Body of pancreas (tissue), 4 donors: ENCODE measurements around the gene LMO7. TPM values are rescaled to one million over a fixed set of nuclear protein-coding genes. Genes with fewer than 3 reads are reported as not detected.

ENCODE experiments used
- ATAC-seq: fragments of 150-250 bp; one replicate; pipeline ENCODE4 v1.9.1; 2016
- DNase-seq, 4 donors: peaks; one replicate each; pipeline ENCODE4 v3.0.0-alpha.2; 2019
- H3K27ac ChIP-seq, 4 donors: fragments of 200-600 bp; sonication (generic); 1 replicate in 3 of 4; 2 replicates in 1 of 4; pipeline versions ENCODE4 v1.5.1 to v1.6.1; 2016 to 2019; ENCODE audit warnings: mild to moderate bottlenecking in 1 of 4, mixed read lengths in 1 of 4, moderate library complexity in 1 of 4
- H3K27me3 ChIP-seq, 2 donors: fragments of 200-600 bp; sonication (generic); one replicate each; pipeline ENCODE4 v1.6.0; 2016; ENCODE audit warnings: mild to moderate bottlenecking in 1 of 2
- H3K36me3 ChIP-seq, 2 donors: fragments of 200-600 bp; sonication (generic); replicated peaks in 1 of 2; 2 replicates each; pipeline ENCODE4 v1.5.1; 2016; ENCODE audit warnings: low read depth in 2 of 2; ENCODE audit not compliant: insufficient read depth in 1 of 2
- H3K4me1 ChIP-seq: fragments of 200-600 bp; sonication (generic); one replicate; pipeline ENCODE4 v1.6.0; 2016
- H3K4me3 ChIP-seq, 2 donors: fragments of 200-600 bp; sonication (generic); 1 replicate in 1 of 2; 2 replicates in 1 of 2; pipeline ENCODE4 v1.5.1; 2016 to 2019
- H3K9me3 ChIP-seq, 3 donors: fragments of 200-600 bp; sonication (generic); 1 replicate in 2 of 3; 2 replicates in 1 of 3; pipeline ENCODE4 v1.5.1; 2016
- CTCF ChIP-seq, 7 experiments: fragments of 450-650 bp in 4 of 7; fragments of 200-600 bp in 3 of 7; sonication (generic) in 3 of 7; IDR thresholded peaks; one replicate each; pipeline ENCODE4 v1.5.1; 2016 to 2019; ENCODE audit warnings: antibody characterized with exemption in 7 of 7
- POLR2A ChIP-seq, 3 donors: fragments of 450-650 bp; IDR thresholded peaks; one replicate each; pipeline ENCODE4 v1.6.1; 2016; ENCODE audit warnings: antibody characterized with exemption in 3 of 3, mild to moderate bottlenecking in 2 of 3
- WGBS, 2 donors: methylation state at CpG; one replicate each; pipeline ENCODE4 v1.1.5; 2017; 5-methylcytosine and 5-hydroxymethylcytosine counted together
- intact Hi-C: fragments of 100-400 bp; cut with DNase I; formaldehyde crosslinking; loops from one replicate; pipeline ENCODE4 v1.15.1; 2023
- total RNA-seq, 2 donors: library from RNA; depleted of rRNA; stranded (reverse); fragments of >200 nt; gene quantifications; one replicate each; pipeline ENCODE4 v1.1.0, GENCODE V29; 2016

Gene LMO7
- total RNA-seq, 2 donors from 2014 or later, result 50.6 to 56.0 TPM

- 93 to 95% methylated on average over 6 of the region's 6 CpGs for WGBS, 2 donors
- intact Hi-C loops, result loop anchor here (10.0 kb wide), 1 partner anchor 166 kb away; no protein-coding TSS in a partner anchor
- no peak for ATAC-seq
- Histone ChIP-seq H3K27me3 (no peaks in the 10 kb centered on the region), H3K9me3 (no peaks in the 10 kb centered on the region), H3K4me3 (no peak overlapping the region), H3K36me3 (no peaks in the 10 kb centered on the region), H3K27ac (no peak overlapping the region), H3K4me1 (no peaks in the 10 kb centered on the region)
- no peak for DNase-seq
- TF ChIP-seq CTCF (IDR thresholded peaks at IDR 0.05) (no peak), POLR2A (IDR thresholded peaks at IDR 0.05) (no peak)
Measured at GRCh38 chr13:75860935-75861334, 224.8 kb downstream of the LMO7 start.

GRCh38 chr13:75861786-75862185 is 225.7 kb downstream of the LMO7 start:
- Histone ChIP-seq H3K4me3 (no peak overlapping the region), H3K4me1 (no peaks in the 10 kb centered on the region), H3K36me3 (no peaks in the 10 kb centered on the region), H3K9me3 (no peaks in the 10 kb centered on the region), H3K27ac (no peak overlapping the region), H3K27me3 (no peaks in the 10 kb centered on the region)
- DNase-seq (no peak), ATAC-seq (no peak)
- TF ChIP-seq POLR2A (IDR thresholded peaks at IDR 0.05) (no peak), CTCF (IDR thresholded peaks at IDR 0.05) (no peak)
- intact Hi-C loops, result loop anchor here (10.0 kb wide), 1 partner anchor 167 kb away; no protein-coding TSS in a partner anchor

- intact Hi-C loops, result loop anchor here (10.0 kb wide), 1 partner anchor 170 kb away; no protein-coding TSS in a partner anchor
- no peaks in the 10 kb centered on the region for H3K27me3 ChIP-seq
- TF ChIP-seq CTCF (IDR thresholded peaks at IDR 0.05), result no peak
- TF ChIP-seq POLR2A (IDR thresholded peaks at IDR 0.05), result no peak
Measured at GRCh38 chr13:75864718-75865117, 228.6 kb downstream of the LMO7 start.

GRCh38 chr13:75867379-75868117 is 231.4 kb downstream of the LMO7 start:
- H3K27ac ChIP-seq, result no peak overlapping the region
- intact Hi-C loops, result loop anchor here (10.0 kb wide), 1 partner anchor 173 kb away; no protein-coding TSS in a partner anchor
- TF ChIP-seq POLR2A (IDR thresholded peaks at IDR 0.05) (no peak), CTCF (IDR thresholded peaks at IDR 0.05) (no peak)

More at GRCh38 chr13:75864718-75865117, 228.6 kb downstream of the LMO7 start:
- no peaks in the 10 kb centered on the region for H3K4me1 ChIP-seq
- DNase-seq (no peak), ATAC-seq (no peak)
- no peak overlapping the region for H3K4me3 ChIP-seq
- no peak overlapping the region for H3K27ac ChIP-seq
- no peaks in the 10 kb centered on the region for H3K36me3 ChIP-seq
- no peaks in the 10 kb centered on the region for H3K9me3 ChIP-seq
- 73 to 79% methylated on average over 5 of the region's 5 CpGs for WGBS, 2 donors

More at GRCh38 chr13:75867379-75868117, 231.4 kb downstream of the LMO7 start:
- no peaks in the 10 kb centered on the region for H3K27me3 ChIP-seq
- ATAC-seq (no peak), DNase-seq (no peak)
- WGBS, 2 donors, result 56 to 62% methylated on average over 9 of the region's 9 CpGs
- no peaks in the 10 kb centered on the region for H3K36me3 ChIP-seq
- H3K4me3 ChIP-seq, result no peak overlapping the region
- no peaks in the 10 kb centered on the region for H3K9me3 ChIP-seq
- H3K4me1 ChIP-seq, result peaks cover 4% of the 10 kb centered on the region
